Right renal pelvis (tissue), 4 donors: ENCODE measurements around the gene IGFBP1. TPM values are rescaled to one million over a fixed set of nuclear protein-coding genes. Genes with fewer than 3 reads are reported as not detected.

Source experiments
- DNase-seq, 4 donors: peaks; one replicate each; pipeline ENCODE4 v3.0.0-alpha.2; 2013; ENCODE audit warnings: low read depth in 4 of 4, low spot score in 3 of 4, missing footprints in 1 of 4
- polyA plus RNA-seq, 4 donors: library from polyadenylated mRNA; unstranded; fragments of 120-200 nt; gene quantifications; one replicate each; pipeline ENCODE4 v1.2.1, GENCODE V29; 2013; ENCODE audit not compliant: insufficient read length in 4 of 4

The IGFBP1 gene
- polyA plus RNA-seq, 4 donors = 0.43 to 0.96 (median 0.65) TPM

DNA sequence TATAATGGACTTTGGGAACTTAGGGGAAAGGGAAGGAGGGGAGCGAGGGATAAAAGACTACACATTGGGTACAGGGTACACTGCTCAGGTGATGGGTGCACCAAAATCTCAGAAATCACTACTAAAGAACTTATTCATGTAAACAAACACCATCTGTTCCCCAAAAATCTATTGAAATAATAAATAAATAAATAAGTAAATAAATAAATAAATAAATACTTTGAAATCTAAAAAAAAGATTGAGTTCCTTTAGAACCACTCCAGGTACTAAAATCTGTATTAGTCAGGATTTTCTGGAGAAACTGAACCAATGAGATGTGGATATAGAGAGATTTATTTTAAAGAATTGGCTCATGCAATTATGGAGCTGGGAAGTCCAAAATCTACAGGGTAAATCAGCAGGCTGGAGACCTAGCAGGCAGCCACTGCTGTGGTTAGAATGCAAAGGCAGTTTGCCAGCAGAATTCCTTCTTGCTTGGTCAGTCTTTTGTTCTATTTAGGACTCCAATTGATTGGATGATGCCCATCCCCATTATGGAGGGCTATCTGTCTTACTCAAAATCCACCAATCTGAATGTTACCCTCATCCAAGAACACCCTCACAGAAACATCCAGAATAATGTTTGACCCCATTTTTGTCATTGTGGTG is 8.9 kb downstream of the IGFBP1 start:
- no peak for DNase-seq

DNA sequence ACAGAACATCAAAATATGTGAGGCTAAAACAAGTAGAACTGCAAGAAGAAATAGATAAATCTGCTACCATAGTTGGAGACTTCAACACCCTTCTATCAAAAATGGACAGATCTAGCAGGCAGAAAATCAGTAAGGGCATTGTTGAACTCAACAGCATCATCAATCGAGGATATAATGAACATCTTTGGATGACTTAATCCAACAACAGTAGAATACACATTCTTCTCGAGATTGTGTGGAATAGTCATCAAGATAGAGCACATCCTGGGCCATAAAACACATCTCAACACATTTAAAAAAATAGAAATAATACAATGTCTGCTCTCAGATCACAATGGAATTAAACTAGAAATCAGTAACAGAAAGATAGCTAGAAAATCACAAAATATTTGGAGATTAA is 9.9 kb downstream of the IGFBP1 start:
- no peak for DNase-seq

DNA sequence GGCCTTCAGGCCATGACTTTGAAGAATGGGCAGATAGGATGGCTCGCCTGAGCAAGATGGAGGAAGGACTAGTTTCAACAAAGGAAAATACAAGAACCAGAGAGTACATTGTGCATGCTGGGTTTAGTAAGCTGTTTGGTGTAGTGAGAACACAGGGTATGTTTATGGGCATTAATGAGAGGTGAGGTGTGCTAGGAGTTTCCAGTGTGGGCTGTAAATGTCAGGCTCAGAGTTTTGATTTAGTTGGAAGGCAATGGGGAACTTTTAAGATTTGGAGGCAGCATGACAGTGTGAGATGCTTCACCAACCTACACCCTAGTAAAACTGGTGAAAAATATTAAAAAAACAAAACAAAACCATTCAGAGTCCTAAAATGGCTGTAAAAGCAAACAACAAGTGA is 13.3 kb downstream of the IGFBP1 start:
- DNase-seq = no peak

GRCh38 chr7:45902820-45903219 is 14.5 kb downstream of the IGFBP1 start:
- no peak for DNase-seq

DNA sequence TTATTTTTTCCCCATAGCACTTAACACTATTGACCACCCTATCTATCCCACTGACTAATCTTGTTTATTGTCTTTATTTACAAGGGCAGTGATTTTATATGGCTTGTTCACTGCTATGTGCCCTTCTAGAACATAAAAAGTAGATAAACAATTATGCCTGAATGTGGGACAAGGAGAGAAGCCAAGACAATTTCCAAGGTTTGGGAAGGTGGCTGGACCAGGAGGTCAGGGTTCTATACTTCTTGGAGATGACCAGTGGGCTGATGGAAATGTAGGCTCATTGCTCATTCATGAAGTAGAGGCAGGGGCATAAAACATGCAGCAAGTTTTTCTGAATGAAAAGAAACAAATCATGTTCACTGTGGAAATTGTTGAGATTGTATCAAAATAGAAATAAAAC is 21.3 kb downstream of the IGFBP1 start:
- no peak for DNase-seq

- DNase-seq = no peak
Observed at GRCh38 chr7:45910855-45911254, 22.6 kb downstream of the IGFBP1 start.

GRCh38 chr7:45911311-45911710 is 23.0 kb downstream of the IGFBP1 start:
- no peak for DNase-seq

DNA sequence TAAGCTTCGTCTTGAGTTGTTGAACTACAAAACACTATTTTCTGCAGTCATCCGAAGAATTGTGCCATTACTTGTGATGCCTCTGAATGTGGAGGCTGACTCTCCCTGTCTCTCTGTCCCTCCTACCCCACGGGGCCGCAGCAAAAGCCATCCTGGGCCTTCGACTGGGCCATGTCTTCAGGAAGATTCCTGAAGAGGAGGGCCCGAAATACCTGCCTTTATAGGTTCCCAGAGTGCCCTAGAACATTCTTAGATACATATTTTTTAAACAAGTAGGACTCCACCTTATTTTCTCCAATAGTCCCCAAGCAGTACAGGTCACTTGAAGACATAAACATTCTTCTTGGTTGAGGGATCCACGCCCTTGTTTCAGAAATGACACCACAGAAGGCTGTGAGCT is 24.7 kb downstream of the IGFBP1 start:
- DNase-seq = no peak

- no peak for DNase-seq
Observed at GRCh38 chr7:45914911-45915310, 26.6 kb downstream of the IGFBP1 start.

DNA sequence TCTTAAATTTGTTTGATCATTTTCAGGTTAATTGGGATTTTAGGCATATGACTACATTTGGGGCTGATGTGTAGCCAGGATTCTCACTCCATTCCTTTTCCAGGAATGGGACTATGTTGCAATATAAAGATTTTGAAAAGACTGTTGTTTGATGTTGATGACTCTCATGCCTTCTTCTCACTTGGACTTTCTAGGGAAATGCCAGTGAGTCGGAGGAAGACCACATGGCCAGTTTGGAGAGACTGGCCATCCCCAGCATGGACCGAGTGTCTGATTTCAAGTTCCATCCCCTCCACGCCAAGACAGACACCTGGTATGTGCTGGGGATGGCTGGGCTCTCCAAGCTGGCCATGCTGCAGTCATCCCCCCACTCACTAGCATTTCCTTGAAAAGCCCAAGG is 27.3 kb downstream of the IGFBP1 start:
- DNase-seq = no peak

DNA sequence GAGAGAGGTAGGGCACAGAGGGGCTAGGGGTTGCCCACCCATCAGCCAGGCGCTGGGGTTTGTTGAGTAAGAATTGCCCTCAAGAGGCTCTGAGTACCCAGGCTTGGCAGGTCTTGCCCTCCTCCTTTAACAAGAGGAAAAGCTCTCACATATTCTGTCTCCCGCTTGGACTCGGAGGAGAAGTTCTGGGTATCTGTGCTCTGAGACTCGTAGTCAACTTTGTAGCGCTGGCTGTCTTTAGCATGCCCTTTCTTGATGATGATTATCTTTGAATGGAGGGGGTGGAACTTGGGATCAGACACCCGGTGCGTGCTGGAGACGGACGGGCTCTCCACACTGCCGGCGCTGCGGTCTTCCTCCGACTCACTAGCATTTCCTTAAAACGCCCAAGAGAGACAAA is 28.8 kb downstream of the IGFBP1 start:
- no peak for DNase-seq

GRCh38 chr7:45917658-45918057 is 29.4 kb downstream of the IGFBP1 start:
- peak in 2 of 4 donors; percentile 49 to 74 for DNase-seq

GRCh38 chr7:45918556-45918955 is 30.3 kb downstream of the IGFBP1 start:
- DNase-seq = no peak

DNA sequence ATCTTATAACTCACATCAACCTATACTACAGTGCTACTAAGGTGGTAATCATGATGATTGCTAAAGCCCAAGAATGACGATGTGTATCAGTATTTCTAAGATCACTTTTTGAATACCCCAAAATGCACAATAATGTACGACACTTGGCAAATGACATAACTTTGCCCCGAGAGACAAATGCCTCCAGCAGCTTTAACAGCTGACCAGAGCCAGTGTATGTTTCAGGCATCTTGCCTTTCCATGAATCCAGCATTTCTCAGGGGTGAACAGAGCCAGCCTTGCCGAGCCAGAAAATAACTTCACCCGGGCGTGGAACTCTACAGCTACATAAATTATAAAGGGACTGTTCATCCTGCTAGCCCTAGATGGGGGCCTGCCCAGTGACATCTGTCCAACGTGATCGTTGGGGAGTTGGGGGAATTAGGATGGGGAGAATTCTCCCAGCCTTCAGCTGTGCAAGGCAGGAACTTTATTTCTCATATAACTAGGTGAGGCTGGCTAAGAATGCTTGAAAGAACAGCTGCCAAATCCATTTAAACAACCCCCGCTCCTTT is 31.0 kb downstream of the IGFBP1 start:
- no peak for DNase-seq

DNA sequence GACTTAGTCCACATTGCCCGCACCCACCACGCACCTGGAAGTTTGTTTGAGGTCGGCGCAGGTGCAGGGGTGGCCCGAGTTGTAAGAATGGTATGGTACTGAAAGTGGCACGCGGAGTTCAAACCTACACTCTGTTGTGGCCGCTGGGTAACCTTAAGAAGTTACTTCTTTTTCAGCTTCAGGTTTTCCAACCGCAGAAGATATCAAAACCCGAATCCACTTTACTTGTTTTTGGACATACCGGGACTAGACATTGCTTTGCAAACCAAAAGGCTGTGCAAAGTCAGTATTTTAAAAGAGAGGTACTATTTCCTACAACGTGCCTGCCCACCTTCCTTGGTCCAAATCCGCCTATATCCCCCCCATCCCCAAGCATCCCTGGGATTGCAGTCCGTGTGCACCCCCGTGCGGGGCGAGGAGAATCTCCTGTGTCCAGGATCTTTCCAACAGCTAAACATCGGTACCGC is 31.7 kb downstream of the IGFBP1 start:
- DNase-seq = no peak

DNA sequence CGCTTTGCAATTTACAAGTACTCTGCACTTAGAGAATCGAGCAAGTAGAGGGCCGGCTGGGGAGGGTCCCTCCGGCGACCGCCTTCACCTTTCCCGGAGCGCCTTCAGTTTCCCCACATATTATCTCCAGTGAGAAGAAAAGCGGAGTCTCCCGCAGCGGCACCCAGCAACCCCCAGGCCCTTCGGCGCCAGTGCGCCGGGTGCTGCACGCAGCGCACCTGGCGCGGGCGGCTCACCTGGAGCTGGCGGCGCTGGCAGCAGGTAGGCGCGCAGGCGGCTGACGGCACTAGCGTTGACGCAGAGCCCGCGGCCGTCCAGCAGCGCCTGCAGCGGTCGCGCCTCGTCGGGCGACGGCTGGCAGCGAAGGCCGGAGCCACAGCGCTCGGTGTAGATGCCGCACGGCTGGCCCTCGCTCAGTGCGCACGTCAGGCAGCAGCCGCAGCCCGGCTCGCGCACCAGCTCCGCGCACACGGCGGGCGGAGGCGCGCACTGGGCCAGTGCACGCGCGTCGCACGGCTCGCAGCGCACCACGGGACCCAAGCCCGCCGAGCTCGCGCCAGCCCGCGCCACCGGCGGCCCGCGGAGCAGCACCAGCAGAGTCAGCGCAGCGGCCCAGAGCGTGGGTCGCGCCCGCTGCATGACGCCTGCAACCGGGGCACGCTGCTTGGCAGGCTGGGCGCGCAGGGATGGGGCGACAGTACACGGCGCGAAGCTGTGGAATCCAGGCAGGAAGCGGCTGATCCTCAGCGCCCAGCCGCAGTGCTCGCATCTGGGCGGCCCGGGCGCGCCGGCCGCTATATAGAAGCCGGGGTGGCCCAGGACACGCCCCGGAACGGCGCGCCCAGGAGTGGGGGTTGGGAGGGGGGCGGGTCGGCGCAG is 32.5 kb downstream of the IGFBP1 start, which contains the start of gene IGFBP3:
Gene IGFBP3, minus strand, starts transcription at position 771 of the 879 bp plus-strand sequence. Its CDS starts 132 bp downstream, at position 639.
- peak in 2 of 4 donors; percentile 57 to 67 for DNase-seq

GRCh38 chr7:45921381-45921698 is 33.1 kb downstream of the IGFBP1 start:
- no peak for DNase-seq

- peak in 3 of 4 donors; percentile 75 to 79 (median 75) for DNase-seq
Observed at GRCh38 chr7:45921699-45922519, 33.6 kb downstream of the IGFBP1 start.

DNA sequence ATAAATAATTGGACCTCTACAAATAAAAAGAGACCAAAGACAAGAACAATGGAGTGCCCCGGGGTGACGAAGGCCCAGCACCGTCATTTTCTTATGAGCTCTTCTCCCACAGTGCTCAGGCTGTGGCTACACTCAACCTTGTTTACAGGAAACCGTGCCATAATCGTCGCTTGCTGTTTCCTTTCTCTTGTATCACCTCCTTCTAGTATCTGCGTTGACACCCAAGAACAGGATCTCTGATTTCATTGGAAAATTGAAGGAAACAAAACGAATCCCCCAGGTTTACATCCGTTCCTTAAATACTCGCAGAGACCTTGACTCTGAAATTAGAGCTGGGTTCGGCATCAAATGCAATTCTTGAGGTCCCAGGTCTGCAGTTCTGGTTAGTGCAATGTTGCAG is 34.5 kb downstream of the IGFBP1 start:
- DNase-seq = peak in 1 of 4 donors; percentile 29

DNA sequence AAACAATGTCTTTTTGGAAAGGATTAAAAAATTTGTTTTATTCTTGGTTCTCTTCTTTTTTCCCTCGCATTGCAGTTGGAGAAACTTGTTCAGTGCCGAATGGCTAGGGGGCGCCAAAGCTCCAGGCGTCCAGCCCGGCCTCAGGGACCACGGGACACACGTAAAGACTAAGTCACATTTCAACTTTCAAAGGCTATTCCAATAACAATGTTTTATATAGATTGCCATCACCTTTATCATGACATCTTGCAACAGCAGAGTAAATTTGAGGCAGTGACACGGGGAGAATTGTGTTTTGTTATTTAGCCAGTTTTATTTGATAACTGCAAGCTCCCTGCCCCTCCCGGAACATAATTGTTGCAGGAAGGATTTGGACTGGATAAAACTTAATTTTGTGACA is 35.0 kb downstream of the IGFBP1 start:
- peak in 2 of 4 donors; percentile 61 to 73 for DNase-seq

DNA sequence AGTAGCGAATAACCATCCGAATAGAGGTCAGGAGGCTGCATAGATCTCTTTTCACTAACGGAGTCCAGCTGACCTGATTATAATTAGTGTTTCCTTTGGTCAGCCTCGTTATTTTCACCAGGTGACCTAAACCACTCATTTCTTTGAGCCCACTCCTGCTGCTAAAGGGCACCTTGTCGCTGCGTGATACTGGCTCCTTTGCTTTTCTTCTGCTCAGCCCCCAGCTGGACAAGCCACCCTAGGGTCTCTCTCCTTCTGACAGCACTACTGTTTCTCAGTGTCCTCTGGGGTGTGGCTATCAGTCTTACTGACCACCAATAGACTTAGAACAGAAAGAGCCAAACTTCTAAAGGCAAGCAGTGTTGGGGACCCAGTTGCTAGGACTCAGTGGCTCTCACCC is 35.5 kb downstream of the IGFBP1 start:
- DNase-seq = no peak
